GM12878 (cell line): Measurements from ENCODE around the gene MAGI3.

Source experiments
- CTCF ChIP-seq, 3 experiments: IDR thresholded peaks in 2 of 3; conservative IDR thresholded peaks in 1 of 3; 2 replicates each; pipeline ENCODE4 v1.5.1; 2011; ENCODE audit warnings: low read depth in 3 of 3, low read length in 3 of 3, mild to moderate bottlenecking in 3 of 3, control low read depth in 2 of 3, moderate library complexity in 2 of 3, inconsistent platforms in 1 of 3, mixed read lengths in 1 of 3; ENCODE audit not compliant: control insufficient read depth in 2 of 3, insufficient read depth in 1 of 3; ENCODE audit errors: extremely low read depth in 1 of 3
- MTA3 ChIP-seq: IDR thresholded peaks from 2 replicates; pipeline ENCODE4 v1.6.1; 2012; ENCODE audit warnings: low read length, inconsistent platforms, borderline replicate concordance
- POLR2AphosphoS5 ChIP-seq: IDR thresholded peaks from 2 replicates; pipeline ENCODE4 v1.6.1; 2011; ENCODE audit warnings: mild to moderate bottlenecking, low read length, inconsistent platforms
- REST ChIP-seq: IDR thresholded peaks from 2 replicates; pipeline ENCODE4 v1.6.1; 2012; ENCODE audit warnings: mild to moderate bottlenecking, low read depth, low read length
- RFX5 ChIP-seq: IDR thresholded peaks from 2 replicates; pipeline ENCODE4 v1.6.1; 2011; ENCODE audit warnings: low read depth, low read length, improper control_type of control experiment
- YY1 ChIP-seq: IDR thresholded peaks from 2 replicates; pipeline ENCODE4 v1.6.1; 2011; ENCODE audit warnings: low read depth, mild to moderate bottlenecking, low read length
- ZNF207 ChIP-seq: fragments of 450-650 bp; IDR thresholded peaks from 2 replicates; pipeline ENCODE4 v1.6.1; 2014; ENCODE audit warnings: antibody characterized with exemption, mild to moderate bottlenecking, borderline replicate concordance

DNA sequence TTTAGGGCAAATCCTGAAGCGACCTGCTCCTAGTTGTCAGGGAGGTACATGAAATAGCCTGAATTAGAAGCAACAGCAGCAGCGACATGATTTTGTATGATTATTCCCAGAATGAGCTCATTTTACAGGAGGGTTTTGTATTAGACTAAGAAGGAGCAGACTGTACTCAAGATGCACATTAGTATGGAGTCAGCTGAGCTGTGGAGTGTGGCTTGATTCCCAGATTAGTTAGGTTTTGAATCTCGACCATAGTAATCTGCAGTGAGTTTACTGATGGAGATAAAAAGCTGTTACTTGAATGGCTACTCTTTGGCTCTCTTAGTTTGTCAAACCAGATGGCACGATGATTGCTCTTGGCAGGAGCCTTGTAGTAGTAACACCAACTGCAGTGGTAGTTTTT lies 225.8 kb downstream of the MAGI3 start:
- no peak for TF ChIP-seq REST
- TF ChIP-seq ZNF207: no peak
- no peak for TF ChIP-seq RFX5
- TF ChIP-seq POLR2AphosphoS5: no peak
- TF ChIP-seq MTA3: no peak
- TF ChIP-seq CTCF (IDR thresholded peaks at IDR 0.05 in 2 of 3, conservative IDR thresholded peaks at IDR 0.05 in 1 of 3; ENCODE audit: control insufficient read depth in 2 of 3, extremely low read depth in 1 of 3, insufficient read depth in 1 of 3, low read depth in 3 of 3, low read length in 3 of 3): no peak
- no peak for TF ChIP-seq YY1
